Kidney (tissue), 14 donors: ENCODE data around the gene EP400. TPM values are rescaled to one million over a fixed set of nuclear protein-coding genes. Genes with fewer than 3 reads are reported as not detected.

Experiments
- DNase-seq, 5 donors: peaks; one replicate each; pipeline ENCODE4 v3.0.0-alpha.2; 2013 to 2020
- FAIRE-seq: peaks from 2 replicates; lab custom pipeline; 2012; peaks lifted over from hg19 to GRCh38; lab: Jason Lieb, UNC
- H3K27ac ChIP-seq, 2 donors: one replicate each; pipeline ENCODE4 v1.7.0; 2013; ENCODE audit warnings: low read depth in 2 of 2, low read length in 2 of 2, inconsistent platforms in 1 of 2
- H3K27me3 ChIP-seq: one replicate; pipeline ENCODE4 v1.7.1; 2013; ENCODE audit warnings: low read length, inconsistent platforms; ENCODE audit not compliant: control insufficient read depth, insufficient read depth
- H3K36me3 ChIP-seq, 3 donors: one replicate each; pipeline versions ENCODE4 v1.7.0 to v1.7.1; 2013; ENCODE audit warnings: low read length in 3 of 3, control low read depth in 1 of 3, inconsistent platforms in 1 of 3; ENCODE audit not compliant: insufficient read depth in 3 of 3, control insufficient read depth in 2 of 3
- H3K4me1 ChIP-seq, 3 donors: one replicate each; pipeline versions ENCODE4 v1.7.0 to v1.7.1; 2013; ENCODE audit warnings: low read length in 3 of 3, inconsistent platforms in 1 of 3, low read depth in 1 of 3; ENCODE audit not compliant: control insufficient read depth in 2 of 3, insufficient read depth in 2 of 3
- H3K4me3 ChIP-seq, 3 donors: one replicate each; pipeline versions ENCODE4 v1.7.0 to v1.8.1; 2013; ENCODE audit warnings: low read length in 3 of 3, control low read depth in 1 of 3, inconsistent platforms in 1 of 3
- H3K9ac ChIP-seq, 3 donors: one replicate each; pipeline versions ENCODE4 v1.7.0 to v1.7.1; 2013; ENCODE audit warnings: low read length in 3 of 3, control low read depth in 1 of 3, inconsistent platforms in 1 of 3
- H3K9me3 ChIP-seq, 3 donors: one replicate each; pipeline versions ENCODE4 v1.7.0 to v1.7.1; 2013; ENCODE audit warnings: low read length in 3 of 3, control low read depth in 1 of 3, inconsistent platforms in 1 of 3; ENCODE audit not compliant: control insufficient read depth in 2 of 3, insufficient read depth in 1 of 3
- CTCF ChIP-seq: IDR thresholded peaks from 3 replicates; pipeline ENCODE4 v1.5.1; 2012; ENCODE audit warnings: mild to moderate bottlenecking, moderate library complexity, borderline replicate concordance; ENCODE audit not compliant: insufficient read depth; ENCODE audit errors: extremely low read depth
- intact Hi-C: fragments of 100-400 bp; cut with DNase I; formaldehyde crosslinking; loops from one replicate; pipeline ENCODE4 v1.11.1; 2022
- polyA plus RNA-seq: library from polyadenylated mRNA; stranded (reverse); fragments of 350-450 nt; fragmentation: Illumina TruSeq; extraction: RNeasy Lipid Tissue Mini Kit (QIAGEN cat#74804); gene quantifications from one replicate; pipeline ENCODE4 v1.2.3, GENCODE V29; 2014; ENCODE audit warnings: low read depth, low replicate concordance; ENCODE audit not compliant: insufficient read depth
- total RNA-seq: library from RNA; stranded (reverse); fragmentation: NEBNext Ultra II Directional; extraction: Animal tissue kit (Norgen Biotek cat#: 25700); gene quantifications from one replicate; pipeline ENCODE4 v1.2.1, GENCODE V29; 2021
- donor health status: control.
- donor health status: control.
- donor health status: control.
- donor health status: control.
- donor health status: control.
- donor health status: DM: yes; HTN: yes; CAD: no.
- donor health status: Normal renal cell carcinoma (clear cell type).

Gene EP400
- total and polyA plus RNA-seq, 2 donors from 2014 or later, result 7.5 to 44.7 TPM

- H3K27me3 ChIP-seq, result no peaks in the 10 kb centered on the region
- intact Hi-C loops, result no loop called here
- H3K27ac ChIP-seq, result no peak overlapping the region
- DNase-seq, result peak in 1 of 5 donors; percentile 49
- H3K36me3 ChIP-seq, result peaks cover 7 to 42% (median 34%) of the 10 kb centered on the region in 3 donors
- H3K9ac ChIP-seq, result no peak overlapping the region
- H3K4me1 ChIP-seq, result peaks cover 0 to 8% (median 6%) of the 10 kb centered on the region in 3 donors
- no peaks in the 10 kb centered on the region for H3K9me3 ChIP-seq
- TF ChIP-seq CTCF, result no peak
- H3K4me3 ChIP-seq, result no peak overlapping the region
- FAIRE-seq, result no peak
These were observed 103.9 kb downstream of the EP400 start for GRCh38 chr12:132053338-132054330.

GRCh38 chr12:132054983-132055382 is 105.2 kb downstream of the EP400 start:
- Histone ChIP-seq H3K27ac (no peak overlapping the region), H3K4me1 (peaks cover 0 to 8% (median 6%) of the 10 kb centered on the region in 3 donors), H3K9me3 (no peaks in the 10 kb centered on the region), H3K36me3 (peaks cover 7 to 31% (median 27%) of the 10 kb centered on the region in 3 donors), H3K9ac (no peak overlapping the region), H3K4me3 (no peak overlapping the region), H3K27me3 (no peaks in the 10 kb centered on the region)
- no peak for TF ChIP-seq CTCF
- no peak for DNase-seq
- intact Hi-C loops, result no loop called here
- FAIRE-seq, result no peak

- intact Hi-C loops, result no loop called here
- H3K4me3 ChIP-seq, result no peak overlapping the region
These were observed 105.9 kb downstream of the EP400 start for GRCh38 chr12:132055535-132056096.

More at GRCh38 chr12:132055535-132056096, 105.9 kb downstream of the EP400 start:
- no peaks in the 10 kb centered on the region for H3K9me3 ChIP-seq
- peaks cover 7 to 26% (median 25%) of the 10 kb centered on the region in 3 donors for H3K36me3 ChIP-seq
- peaks cover 0 to 8% (median 6%) of the 10 kb centered on the region in 3 donors for H3K4me1 ChIP-seq
- H3K27ac ChIP-seq, result no peak overlapping the region
- no peaks in the 10 kb centered on the region for H3K27me3 ChIP-seq
- DNase-seq, result peak in 1 of 5 donors; percentile 48
- FAIRE-seq, result no peak
- TF ChIP-seq CTCF, result no peak
- H3K9ac ChIP-seq, result no peak overlapping the region
